Prostate gland (tissue), 2 donors: ENCODE results near the gene REV3L. TPM values are rescaled to one million over a fixed set of nuclear protein-coding genes. Genes with fewer than 3 reads are reported as not detected.

Experiments used
- DNase-seq: peaks from one replicate; pipeline ENCODE4 v3.0.0-alpha.2; 2019; ENCODE audit warnings: low spot score
- H3K27ac ChIP-seq, 2 donors: fragments of 200-600 bp; sonication (generic); 2 replicates each; pipeline ENCODE4 v1.5.1; 2017 to 2019
- H3K27me3 ChIP-seq: fragments of 200-600 bp; sonication (generic); replicated peaks from 2 replicates; pipeline ENCODE4 v1.5.1; 2019; ENCODE audit not compliant: insufficient read depth
- H3K36me3 ChIP-seq, 2 donors: fragments of 200-600 bp; sonication (generic); 1 replicate in 1 of 2; 2 replicates in 1 of 2; pipeline versions ENCODE4 v1.5.1 to v1.8.1; 2017 to 2019
- H3K4me1 ChIP-seq: fragments of 200-600 bp; sonication (generic); replicated peaks from 2 replicates; pipeline ENCODE4 v1.5.1; 2019
- H3K4me3 ChIP-seq, 2 donors: fragments of 200-600 bp; sonication (generic); 2 replicates each; pipeline ENCODE4 v1.5.1; 2017 to 2019
- H3K9me3 ChIP-seq: fragments of 200-600 bp; sonication (generic); 2 replicates; pipeline ENCODE4 v1.5.1; 2017
- POLR2A ChIP-seq: fragments of 450-650 bp; IDR thresholded peaks from one replicate; pipeline ENCODE4 v1.6.1; 2016; ENCODE audit warnings: antibody characterized with exemption, mild to moderate bottlenecking
- POLR2AphosphoS5 ChIP-seq: sonication (generic); formaldehyde crosslinking; IDR thresholded peaks from one replicate; pipeline ENCODE4 v1.6.1; 2017; ENCODE audit warnings: antibody characterized with exemption
- WGBS: methylation state at CpG from one replicate; pipeline ENCODE4 v1.1.5; 2018; 5-methylcytosine and 5-hydroxymethylcytosine counted together
- intact Hi-C: fragments of 100-400 bp; cut with DNase I; formaldehyde crosslinking; loops from one replicate; pipeline ENCODE4 v1.14.2; 2022
- total RNA-seq, 2 donors: library from RNA; depleted of rRNA; stranded (reverse); fragments of >200 nt; gene quantifications; one replicate each; pipeline ENCODE4 v1.1.0, GENCODE V29; 2016
- TF ChIP-seq, protein P1 (sequence below), 4 experiments: fragments of 200-600 bp in 2 of 4; fragments of 450-650 bp in 2 of 4; sonication (generic) in 2 of 4; IDR thresholded peaks; 1 replicate in 3 of 4; 2 replicates in 1 of 4; pipeline ENCODE4 v1.5.1; 2016 to 2019; ENCODE audit warnings: antibody characterized with exemption in 4 of 4, mild to moderate bottlenecking in 2 of 4, moderate library complexity in 2 of 4

The REV3L gene
- total RNA-seq, 2 donors from 2014 or later = 20.0 to 44.2 TPM

DNA sequence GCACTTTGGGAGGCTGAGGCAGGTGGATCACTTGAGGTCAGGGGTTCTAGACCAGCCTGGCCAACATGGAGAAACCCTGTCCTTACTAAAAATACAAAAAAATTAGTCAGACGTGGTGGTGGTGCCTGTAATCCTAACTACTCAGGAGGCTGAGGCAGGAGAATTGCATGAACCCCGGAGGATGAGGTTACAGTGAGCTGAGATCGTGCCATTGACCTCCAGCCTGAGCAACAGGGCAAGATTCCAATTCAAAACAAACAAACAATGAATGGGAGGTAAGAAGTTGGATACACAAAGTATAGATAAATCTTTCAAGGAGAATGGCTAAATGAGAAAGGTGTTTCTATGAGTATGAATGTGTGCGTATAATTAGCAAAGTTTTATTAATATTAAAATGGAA lies 75.3 kb downstream of the REV3L start:
- no peaks in the 10 kb centered on the region for H3K4me1 ChIP-seq
- WGBS = 90% methylated on average over 4 of the region's 4 CpGs
- no peaks in the 10 kb centered on the region for H3K27me3 ChIP-seq
- no peaks in the 10 kb centered on the region for H3K9me3 ChIP-seq
- intact Hi-C loops = no loop called here
- no peak for DNase-seq
- H3K27ac ChIP-seq = no peak overlapping the region
- H3K36me3 ChIP-seq = peaks cover 0 to 8% of the 10 kb centered on the region in 2 donors
- H3K4me3 ChIP-seq = no peak overlapping the region
- TF ChIP-seq, protein P1, sequence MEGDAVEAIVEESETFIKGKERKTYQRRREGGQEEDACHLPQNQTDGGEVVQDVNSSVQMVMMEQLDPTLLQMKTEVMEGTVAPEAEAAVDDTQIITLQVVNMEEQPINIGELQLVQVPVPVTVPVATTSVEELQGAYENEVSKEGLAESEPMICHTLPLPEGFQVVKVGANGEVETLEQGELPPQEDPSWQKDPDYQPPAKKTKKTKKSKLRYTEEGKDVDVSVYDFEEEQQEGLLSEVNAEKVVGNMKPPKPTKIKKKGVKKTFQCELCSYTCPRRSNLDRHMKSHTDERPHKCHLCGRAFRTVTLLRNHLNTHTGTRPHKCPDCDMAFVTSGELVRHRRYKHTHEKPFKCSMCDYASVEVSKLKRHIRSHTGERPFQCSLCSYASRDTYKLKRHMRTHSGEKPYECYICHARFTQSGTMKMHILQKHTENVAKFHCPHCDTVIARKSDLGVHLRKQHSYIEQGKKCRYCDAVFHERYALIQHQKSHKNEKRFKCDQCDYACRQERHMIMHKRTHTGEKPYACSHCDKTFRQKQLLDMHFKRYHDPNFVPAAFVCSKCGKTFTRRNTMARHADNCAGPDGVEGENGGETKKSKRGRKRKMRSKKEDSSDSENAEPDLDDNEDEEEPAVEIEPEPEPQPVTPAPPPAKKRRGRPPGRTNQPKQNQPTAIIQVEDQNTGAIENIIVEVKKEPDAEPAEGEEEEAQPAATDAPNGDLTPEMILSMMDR (IDR thresholded peaks at IDR 0.05) = no peak
- TF ChIP-seq POLR2AphosphoS5 (no peak), POLR2A (no peak)

DNA sequence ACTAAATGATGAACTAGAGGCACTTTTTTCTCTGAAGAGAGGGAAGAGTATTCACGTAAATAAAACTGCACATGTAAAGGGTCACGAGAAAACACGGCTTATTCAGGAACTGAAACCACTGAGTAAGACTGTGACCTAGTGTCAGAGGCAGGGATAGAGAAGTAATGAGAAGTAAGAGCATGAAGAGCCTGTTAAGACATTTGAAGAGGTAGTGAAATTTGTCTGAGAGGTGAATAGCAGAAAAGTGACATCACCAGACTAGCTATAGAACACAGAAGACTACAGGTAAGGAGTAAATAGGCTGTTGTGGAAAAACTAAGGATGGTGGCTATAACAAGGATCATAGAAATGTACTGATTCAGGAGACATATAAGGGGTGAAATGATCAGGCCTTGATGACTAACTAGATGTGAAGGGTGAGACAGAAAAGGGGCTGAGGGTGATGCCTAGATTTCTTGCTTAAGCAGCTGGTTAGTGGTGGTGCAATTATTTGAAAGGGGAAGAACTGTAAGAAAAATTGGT lies 76.8 kb downstream of the REV3L start:
- H3K27ac ChIP-seq = no peak overlapping the region
- 91% methylated on average over 3 of the region's 3 CpGs for WGBS
- TF ChIP-seq POLR2AphosphoS5 (no peak), POLR2A (no peak)
- TF ChIP-seq, protein P1 (IDR thresholded peaks at IDR 0.05) = no peak
- H3K9me3 ChIP-seq = no peaks in the 10 kb centered on the region
- no peak overlapping the region for H3K4me3 ChIP-seq
- peaks cover 0 to 8% of the 10 kb centered on the region in 2 donors for H3K36me3 ChIP-seq
- intact Hi-C loops = no loop called here
- H3K4me1 ChIP-seq = no peaks in the 10 kb centered on the region
- H3K27me3 ChIP-seq = no peaks in the 10 kb centered on the region
- DNase-seq = no peak

DNA sequence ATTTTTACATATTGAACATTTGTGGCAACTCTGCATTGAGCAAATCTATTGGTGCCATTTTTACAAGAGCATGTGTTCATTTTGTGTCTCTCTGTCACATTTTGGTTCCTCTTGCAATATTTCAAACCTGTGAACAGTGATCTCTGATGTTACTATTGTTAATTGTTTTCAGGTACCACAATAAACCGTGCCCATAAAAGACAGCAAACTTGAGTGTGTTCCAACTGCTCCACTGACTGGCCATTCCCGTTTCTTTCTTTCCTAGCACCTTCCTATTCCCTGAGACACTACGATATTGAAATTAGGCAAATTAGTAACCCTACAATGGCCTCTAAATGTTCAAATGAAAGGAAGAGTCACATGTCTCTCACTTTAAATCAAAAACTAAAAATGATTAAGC lies 79.6 kb downstream of the REV3L start:
- intact Hi-C loops = no loop called here
- 48% methylated on average over 3 of the region's 3 CpGs for WGBS
- H3K36me3 ChIP-seq = peaks cover 0 to 8% of the 10 kb centered on the region in 2 donors

DNA sequence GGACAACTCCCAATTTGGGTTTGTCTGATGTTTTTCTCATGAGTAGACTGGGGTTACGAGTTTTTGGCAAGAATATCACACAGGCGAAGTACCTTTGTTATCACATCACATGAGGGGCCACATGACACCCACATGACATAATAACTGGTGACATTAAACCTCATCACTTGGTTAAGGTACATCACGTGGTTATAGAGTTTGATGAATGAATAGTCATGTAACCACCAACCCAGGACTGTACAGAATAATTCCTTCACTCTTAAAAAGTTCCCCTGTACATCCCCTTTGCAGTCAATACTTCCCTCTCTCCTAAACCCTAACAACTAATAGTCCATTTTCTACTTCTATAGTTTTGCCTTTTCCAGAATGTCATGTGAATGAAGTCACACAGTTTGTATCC lies 83.4 kb downstream of the REV3L start:
- Histone ChIP-seq H3K9me3 (no peaks in the 10 kb centered on the region), H3K27me3 (no peaks in the 10 kb centered on the region), H3K36me3 (peaks cover 0 to 6% of the 10 kb centered on the region in 2 donors), H3K4me1 (no peaks in the 10 kb centered on the region), H3K27ac (no peak overlapping the region), H3K4me3 (no peak overlapping the region)
- no peak for DNase-seq
- TF ChIP-seq POLR2A (no peak), POLR2AphosphoS5 (no peak)
- TF ChIP-seq, protein P1 (IDR thresholded peaks at IDR 0.05) = no peak
- intact Hi-C loops = no loop called here
- WGBS = 89% methylated on average over 3 of the region's 3 CpGs

More for the DNA sequence above, 79.6 kb downstream of the REV3L start:
- no peak for DNase-seq
- no peak overlapping the region for H3K27ac ChIP-seq
- TF ChIP-seq POLR2A = no peak
- TF ChIP-seq, protein P1 (IDR thresholded peaks at IDR 0.05) = no peak
- TF ChIP-seq POLR2AphosphoS5 = no peak
- no peaks in the 10 kb centered on the region for H3K27me3 ChIP-seq
- no peaks in the 10 kb centered on the region for H3K9me3 ChIP-seq
- H3K4me3 ChIP-seq = no peak overlapping the region
- H3K4me1 ChIP-seq = no peaks in the 10 kb centered on the region

DNA sequence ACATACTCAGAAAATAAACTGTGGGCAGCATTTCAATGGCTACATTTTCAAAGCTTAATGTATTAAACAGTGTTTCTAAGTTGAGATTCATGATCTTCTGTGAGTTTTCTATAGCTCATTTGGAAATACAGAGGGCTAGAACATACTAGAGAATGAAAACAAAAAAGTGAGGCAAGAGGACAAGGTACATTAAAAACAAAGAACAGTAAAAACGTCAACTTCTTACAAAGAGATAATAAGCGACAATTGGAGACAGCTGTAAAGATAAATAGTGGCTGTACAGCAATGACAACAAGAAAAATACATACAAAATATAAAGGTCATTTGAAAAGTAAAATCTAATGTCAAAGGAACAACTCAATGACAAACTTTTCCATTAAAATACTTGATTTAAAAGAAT lies 94.3 kb downstream of the REV3L start:
- Histone ChIP-seq H3K4me3 (no peak overlapping the region), H3K27ac (no peak overlapping the region), H3K9me3 (no peaks in the 10 kb centered on the region), H3K4me1 (no peaks in the 10 kb centered on the region), H3K36me3 (no peaks in the 10 kb centered on the region), H3K27me3 (no peaks in the 10 kb centered on the region)
- TF ChIP-seq POLR2AphosphoS5 (no peak), POLR2A (no peak)
- TF ChIP-seq, protein P1 (IDR thresholded peaks at IDR 0.05) = no peak
- intact Hi-C loops = no loop called here
- 55% methylated on average over 2 of the region's 2 CpGs for WGBS
- no peak for DNase-seq
